ENCODE data around the gene CERK. TPM values are rescaled to one million over a fixed set of nuclear protein-coding genes. Genes with fewer than 3 reads are reported as not detected.

Gene CERK
- total RNA-seq, 1 experiment from 2014 or later = 11.6 TPM

DNA sequence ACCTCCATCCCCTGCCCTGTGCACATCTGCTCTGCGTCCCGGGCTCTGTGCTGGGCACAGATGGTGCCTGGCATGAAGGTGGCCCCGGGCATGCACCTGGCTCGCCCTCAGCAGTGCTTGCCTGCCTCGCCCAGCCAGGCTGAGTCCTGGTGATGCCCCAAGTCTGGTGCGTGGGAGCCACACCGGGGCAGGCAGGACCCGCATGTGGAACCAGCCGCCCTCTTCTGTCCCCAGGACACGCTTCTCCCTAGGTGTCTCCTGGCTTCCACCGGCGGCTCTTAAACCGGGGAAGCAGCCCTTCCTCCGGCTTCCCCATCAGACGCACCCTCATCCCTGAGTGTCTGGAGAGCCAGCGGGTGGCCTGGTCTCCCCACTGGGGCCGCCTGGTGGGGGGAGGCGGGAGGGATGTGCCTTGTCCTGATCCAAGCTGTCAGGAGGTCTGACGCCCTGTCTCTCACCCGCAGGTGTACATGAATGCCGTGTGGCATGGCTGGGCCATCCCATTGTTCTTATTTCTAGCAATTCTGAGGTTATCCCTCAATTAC is 72.8 kb downstream of the CERK start:
- Mint-ChIP-seq H3K27me3 (ENCODE audit: insufficient read depth, unreplicated experiment) (no peaks in the 10 kb centered on the region), H3K9me3 (ENCODE audit: unreplicated experiment) (no peaks in the 10 kb centered on the region), H3K27ac (ENCODE audit: low read depth, unreplicated experiment) (no peak overlapping the region), H3K4me3 (ENCODE audit: unreplicated experiment) (no peak overlapping the region), H3K36me3 (ENCODE audit: insufficient read depth, unreplicated experiment) (peaks cover 6% of the 10 kb centered on the region), H3K4me1 (ENCODE audit: insufficient read depth, unreplicated experiment) (peaks cover 18% of the 10 kb centered on the region)
- CTCF ChIA-PET = no interaction called here
- intact Hi-C loops (cut with micrococcal nuclease) = no loop called here
- no peak for DNase-seq (ENCODE audit: unreplicated experiment)
- TF ChIP-seq CTCF (IDR thresholded peaks at IDR 0.05; ENCODE audit: unreplicated experiment) = no peak
- no TSS peak for BruUV-seq (replicated peaks)
- POLR2A ChIA-PET = no interaction called here

GRCh38 chr22:46664301-46664855 is 73.7 kb downstream of the CERK start:
- Mint-ChIP-seq H3K4me1 (ENCODE audit: insufficient read depth, unreplicated experiment) (peaks cover 22% of the 10 kb centered on the region), H3K4me3 (ENCODE audit: unreplicated experiment) (no peak overlapping the region), H3K36me3 (ENCODE audit: insufficient read depth, unreplicated experiment) (peaks cover 6% of the 10 kb centered on the region), H3K9me3 (ENCODE audit: unreplicated experiment) (no peaks in the 10 kb centered on the region), H3K27me3 (ENCODE audit: insufficient read depth, unreplicated experiment) (no peaks in the 10 kb centered on the region), H3K27ac (ENCODE audit: low read depth, unreplicated experiment) (no peak overlapping the region)
- ChIA-PET CTCF (no interaction called here), POLR2A (no interaction called here)
- intact Hi-C loops (cut with micrococcal nuclease) = loop anchor here (5.0 kb wide), 1 partner anchor 102 kb away; no protein-coding TSS in a partner anchor
- no peak for TF ChIP-seq CTCF (IDR thresholded peaks at IDR 0.05; ENCODE audit: unreplicated experiment)
- no peak for DNase-seq (ENCODE audit: unreplicated experiment)
- no TSS peak for BruUV-seq (replicated peaks)

DNA sequence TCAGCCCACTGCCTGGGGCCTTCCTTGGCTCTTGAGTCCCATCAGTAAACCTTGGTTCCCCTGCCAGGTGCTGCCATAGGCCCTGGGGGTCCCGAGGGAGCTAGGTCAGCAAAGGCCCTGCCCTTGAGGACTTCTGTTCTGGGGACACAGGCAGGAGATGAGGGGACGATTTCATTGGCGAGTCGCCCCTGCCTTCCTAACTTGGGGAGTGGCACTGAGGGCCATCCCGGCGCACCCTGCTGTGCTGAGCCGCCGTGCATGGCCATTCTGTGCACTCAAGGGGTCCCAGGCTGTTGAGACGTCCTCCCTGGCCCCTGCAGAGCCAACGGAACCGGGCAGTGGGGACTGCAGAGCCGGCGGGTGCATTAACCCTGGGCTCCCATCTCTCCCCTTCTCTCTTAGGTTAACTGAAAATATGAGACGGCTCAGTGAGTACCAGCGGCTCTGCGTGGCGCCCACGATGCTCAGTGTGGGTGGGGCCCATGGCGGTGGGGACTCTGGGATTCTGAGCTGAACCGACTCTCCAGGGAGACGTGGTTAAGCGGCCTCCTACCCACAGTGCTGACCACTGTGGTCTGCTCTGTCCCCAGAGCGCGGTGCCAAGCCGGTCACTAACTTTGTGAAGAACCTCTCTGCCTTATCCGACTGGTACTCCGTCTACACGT is 74.5 kb downstream of the CERK start:
- no peak for DNase-seq (ENCODE audit: unreplicated experiment)
- Mint-ChIP-seq H3K27ac (ENCODE audit: low read depth, unreplicated experiment) (no peak overlapping the region), H3K9me3 (ENCODE audit: unreplicated experiment) (no peaks in the 10 kb centered on the region), H3K36me3 (ENCODE audit: insufficient read depth, unreplicated experiment) (peaks cover 11% of the 10 kb centered on the region), H3K4me1 (ENCODE audit: insufficient read depth, unreplicated experiment) (peaks cover 22% of the 10 kb centered on the region), H3K27me3 (ENCODE audit: insufficient read depth, unreplicated experiment) (no peaks in the 10 kb centered on the region), H3K4me3 (ENCODE audit: unreplicated experiment) (no peak overlapping the region)
- CTCF ChIA-PET = no interaction called here
- no peak for TF ChIP-seq CTCF (IDR thresholded peaks at IDR 0.05; ENCODE audit: unreplicated experiment)
- intact Hi-C loops (cut with micrococcal nuclease) = loop anchor here (5.0 kb wide), 1 partner anchor 101 kb away; no protein-coding TSS in a partner anchor
- POLR2A ChIA-PET = no interaction called here
- no TSS peak for BruUV-seq (replicated peaks)

DNA sequence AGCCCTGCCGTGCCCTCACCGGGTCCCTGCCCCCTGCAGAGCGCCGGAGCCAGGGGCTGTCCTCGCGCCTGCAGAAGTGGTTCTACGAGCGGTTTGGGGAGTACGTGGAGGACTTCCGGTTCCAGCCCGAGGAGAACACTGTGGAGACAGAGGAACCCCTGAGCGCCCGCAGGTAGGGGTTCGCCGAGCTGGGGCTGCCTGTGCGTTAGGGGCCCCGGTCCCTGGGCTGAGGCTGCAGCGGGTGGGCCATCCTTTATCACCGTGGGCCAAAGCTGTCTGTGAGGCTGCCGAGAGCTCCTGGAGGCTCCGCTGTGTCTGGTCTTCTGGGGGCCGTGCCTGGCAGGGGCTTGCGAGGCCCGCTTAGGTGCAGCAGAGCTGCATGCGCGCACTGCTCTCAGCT is 75.1 kb downstream of the CERK start:
- no peak for DNase-seq (ENCODE audit: unreplicated experiment)
- intact Hi-C loops (cut with micrococcal nuclease) = loop anchor here (5.0 kb wide), 1 partner anchor 101 kb away; no protein-coding TSS in a partner anchor
- Mint-ChIP-seq H3K9me3 (ENCODE audit: unreplicated experiment) (no peaks in the 10 kb centered on the region), H3K4me3 (ENCODE audit: unreplicated experiment) (no peak overlapping the region), H3K27me3 (ENCODE audit: insufficient read depth, unreplicated experiment) (no peaks in the 10 kb centered on the region), H3K4me1 (ENCODE audit: insufficient read depth, unreplicated experiment) (peaks cover 22% of the 10 kb centered on the region), H3K27ac (ENCODE audit: low read depth, unreplicated experiment) (no peak overlapping the region), H3K36me3 (ENCODE audit: insufficient read depth, unreplicated experiment) (peaks cover 11% of the 10 kb centered on the region)
- no TSS peak for BruUV-seq (replicated peaks)
- CTCF ChIA-PET = interaction anchor here (0.7 to 0.8 kb wide), 2 partner anchors 24 to 169 kb away, joined by 3 to 4 read pairs; no protein-coding TSS in a partner anchor
- POLR2A ChIA-PET = no interaction called here
- TF ChIP-seq CTCF (IDR thresholded peaks at IDR 0.05; ENCODE audit: unreplicated experiment) = no peak

Measured in MCF 10A (cell line).